ENCODE measurements around the gene ADGRB3.

Gene ADGRB3

GRCh38 chr6:68693271-68693670 lies 58.2 kb downstream of the ADGRB3 start:
- Histone ChIP-seq H3K27ac (ENCODE audit: low read length) (no peak overlapping the region), H3K79me2 (ENCODE audit: low read length) (no peaks in the 10 kb centered on the region), H2AFZ (ENCODE audit: low read length) (no peak overlapping the region), H3K9me2 (replicated peaks; ENCODE audit: insufficient read depth, low read length) (no peaks in the 10 kb centered on the region), H4K20me1 (ENCODE audit: insufficient read depth, low read length) (no peaks in the 10 kb centered on the region), H3K27me3 (replicated peaks; ENCODE audit: insufficient read depth, low read length) (no peaks in the 10 kb centered on the region), H3K4me1 (ENCODE audit: low read length) (peaks cover 6% of the 10 kb centered on the region; the same call in 1 of the 2 replicates), H3F3A (ENCODE audit: insufficient read depth, low read length) (no peaks in the 10 kb centered on the region), H3K4me3 (ENCODE audit: low read length) (no peak overlapping the region), H3K9me3 (replicated peaks; ENCODE audit: insufficient read depth, low read length) (no peaks in the 10 kb centered on the region), H3K9ac (ENCODE audit: low read length) (no peak overlapping the region), H3K4me2 (ENCODE audit: low read depth, low read length) (no peak overlapping the region), H3K36me3 (replicated peaks; ENCODE audit: insufficient read depth, low read length) (no peaks in the 10 kb centered on the region)
- no peak for DNase-seq
- no peak for TF ChIP-seq EZH2phosphoT487 (IDR thresholded peaks at IDR 0.05; ENCODE audit: low read length)
- no peak for TF ChIP-seq EZH2 (optimal IDR thresholded peaks at IDR 0.05; ENCODE audit: low read depth, low read length)
- TF ChIP-seq, protein P1, sequence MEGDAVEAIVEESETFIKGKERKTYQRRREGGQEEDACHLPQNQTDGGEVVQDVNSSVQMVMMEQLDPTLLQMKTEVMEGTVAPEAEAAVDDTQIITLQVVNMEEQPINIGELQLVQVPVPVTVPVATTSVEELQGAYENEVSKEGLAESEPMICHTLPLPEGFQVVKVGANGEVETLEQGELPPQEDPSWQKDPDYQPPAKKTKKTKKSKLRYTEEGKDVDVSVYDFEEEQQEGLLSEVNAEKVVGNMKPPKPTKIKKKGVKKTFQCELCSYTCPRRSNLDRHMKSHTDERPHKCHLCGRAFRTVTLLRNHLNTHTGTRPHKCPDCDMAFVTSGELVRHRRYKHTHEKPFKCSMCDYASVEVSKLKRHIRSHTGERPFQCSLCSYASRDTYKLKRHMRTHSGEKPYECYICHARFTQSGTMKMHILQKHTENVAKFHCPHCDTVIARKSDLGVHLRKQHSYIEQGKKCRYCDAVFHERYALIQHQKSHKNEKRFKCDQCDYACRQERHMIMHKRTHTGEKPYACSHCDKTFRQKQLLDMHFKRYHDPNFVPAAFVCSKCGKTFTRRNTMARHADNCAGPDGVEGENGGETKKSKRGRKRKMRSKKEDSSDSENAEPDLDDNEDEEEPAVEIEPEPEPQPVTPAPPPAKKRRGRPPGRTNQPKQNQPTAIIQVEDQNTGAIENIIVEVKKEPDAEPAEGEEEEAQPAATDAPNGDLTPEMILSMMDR (IDR thresholded peaks at IDR 0.05; ENCODE audit: low read length) = no peak

DNA sequence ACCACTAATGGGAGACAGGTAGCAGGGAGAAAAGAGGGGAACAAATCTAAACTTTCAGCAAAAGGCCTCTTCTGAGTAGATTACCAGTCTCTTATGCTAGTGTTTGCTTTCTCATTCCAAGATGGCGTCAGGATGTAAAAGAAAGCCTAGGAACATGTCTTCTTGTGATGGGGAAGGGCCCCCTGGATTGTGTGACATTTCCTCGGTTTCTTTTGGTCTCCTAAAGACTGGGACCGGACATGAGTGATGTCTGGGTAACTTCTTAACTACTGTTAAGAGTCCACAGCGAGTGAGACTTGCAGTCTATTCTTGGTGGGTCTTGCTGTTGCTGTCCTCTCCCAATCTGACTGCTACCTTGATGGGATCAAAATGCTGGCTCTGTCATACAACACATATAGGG lies 60.3 kb downstream of the ADGRB3 start:
- DNase-seq = no peak
- H3K9me2 ChIP-seq (replicated peaks; ENCODE audit: insufficient read depth, low read length) = no peaks in the 10 kb centered on the region
- H3K9me3 ChIP-seq (replicated peaks; ENCODE audit: insufficient read depth, low read length) = no peaks in the 10 kb centered on the region
- H3K4me1 ChIP-seq (ENCODE audit: low read length) = no peaks in the 10 kb centered on the region
- H3F3A ChIP-seq (ENCODE audit: insufficient read depth, low read length) = no peaks in the 10 kb centered on the region
- no peak overlapping the region for H3K4me3 ChIP-seq (ENCODE audit: low read length)
- H4K20me1 ChIP-seq (ENCODE audit: insufficient read depth, low read length) = no peaks in the 10 kb centered on the region
- no peak overlapping the region for H3K27ac ChIP-seq (ENCODE audit: low read length)
- H3K79me2 ChIP-seq (ENCODE audit: low read length) = no peaks in the 10 kb centered on the region
- TF ChIP-seq EZH2 (optimal IDR thresholded peaks at IDR 0.05; ENCODE audit: low read depth, low read length) (no peak), EZH2phosphoT487 (IDR thresholded peaks at IDR 0.05; ENCODE audit: low read length) (no peak)
- TF ChIP-seq, protein P1 (IDR thresholded peaks at IDR 0.05; ENCODE audit: low read length) = no peak
- no peaks in the 10 kb centered on the region for H3K36me3 ChIP-seq (replicated peaks; ENCODE audit: insufficient read depth, low read length)
- no peak overlapping the region for H2AFZ ChIP-seq (ENCODE audit: low read length)
- H3K27me3 ChIP-seq (replicated peaks; ENCODE audit: insufficient read depth, low read length) = no peaks in the 10 kb centered on the region
- H3K4me2 ChIP-seq (ENCODE audit: low read depth, low read length) = no peak overlapping the region
- H3K9ac ChIP-seq (ENCODE audit: low read length) = no peak overlapping the region

GRCh38 chr6:68695838-68696237 lies 60.8 kb downstream of the ADGRB3 start:
- Histone ChIP-seq H3K4me3 (ENCODE audit: low read length) (no peak overlapping the region), H3K9me3 (replicated peaks; ENCODE audit: insufficient read depth, low read length) (no peaks in the 10 kb centered on the region), H3K9ac (ENCODE audit: low read length) (no peak overlapping the region), H3K27me3 (replicated peaks; ENCODE audit: insufficient read depth, low read length) (no peaks in the 10 kb centered on the region), H3K9me2 (replicated peaks; ENCODE audit: insufficient read depth, low read length) (no peaks in the 10 kb centered on the region), H4K20me1 (ENCODE audit: insufficient read depth, low read length) (no peaks in the 10 kb centered on the region), H3K4me1 (ENCODE audit: low read length) (no peaks in the 10 kb centered on the region), H3K79me2 (ENCODE audit: low read length) (no peaks in the 10 kb centered on the region), H3K27ac (ENCODE audit: low read length) (no peak overlapping the region), H3F3A (ENCODE audit: insufficient read depth, low read length) (no peaks in the 10 kb centered on the region), H2AFZ (ENCODE audit: low read length) (no peak overlapping the region), H3K36me3 (replicated peaks; ENCODE audit: insufficient read depth, low read length) (no peaks in the 10 kb centered on the region), H3K4me2 (ENCODE audit: low read depth, low read length) (no peak overlapping the region)
- DNase-seq = no peak
- TF ChIP-seq EZH2 (optimal IDR thresholded peaks at IDR 0.05; ENCODE audit: low read depth, low read length) (no peak), EZH2phosphoT487 (IDR thresholded peaks at IDR 0.05; ENCODE audit: low read length) (no peak)
- TF ChIP-seq, protein P1 (IDR thresholded peaks at IDR 0.05; ENCODE audit: low read length) = no peak
